GM21576 (cell line): Measurements from ENCODE around the gene TTC34.

Experiments
- ATAC-seq: cut with Tn5 transposase; IDR thresholded peaks from one replicate; pipeline ENCODE4 v1.9.1; 2021; ENCODE audit warnings: mild to moderate bottlenecking, moderate library complexity; ENCODE audit not compliant: unreplicated experiment

TTC34 gene

GRCh38 chr1:2644171-2644570 is 157.3 kb downstream of the TTC34 start:
- no peak for ATAC-seq

DNA sequence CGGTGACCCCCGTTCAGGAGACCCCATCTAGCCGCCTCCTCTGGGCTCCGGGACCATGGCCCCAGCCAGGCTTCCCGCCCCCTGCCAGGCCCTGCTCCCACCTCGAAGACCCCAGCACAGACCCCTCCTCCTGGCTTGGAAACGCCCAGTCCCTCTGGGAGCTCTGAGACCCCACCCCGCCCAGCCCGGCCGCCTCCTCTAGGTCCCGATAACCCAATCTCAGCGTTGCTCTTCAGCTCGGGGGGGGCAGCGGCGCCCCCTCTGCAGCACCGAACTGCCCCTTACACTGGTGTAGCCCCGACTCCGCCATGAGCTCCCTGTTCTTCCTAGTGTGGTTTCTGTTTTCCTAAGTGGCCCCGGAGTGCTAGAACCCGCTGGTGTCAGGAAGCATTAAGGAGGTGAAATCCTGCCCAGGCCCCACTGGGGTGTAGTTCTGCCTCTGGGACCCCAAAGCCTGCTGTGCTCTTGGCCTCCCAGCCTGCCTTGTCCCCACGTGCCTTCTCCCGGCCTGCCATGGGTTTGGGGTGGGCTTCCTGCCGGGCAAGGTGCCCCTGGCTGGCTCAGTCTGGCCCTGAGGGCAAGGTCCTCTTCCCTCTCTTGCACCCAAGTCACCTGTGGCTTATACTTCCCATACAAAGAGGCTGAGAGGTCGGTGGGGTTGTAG is 157.9 kb downstream of the TTC34 start:
- no peak for ATAC-seq

GRCh38 chr1:2642560-2643413 is 158.7 kb downstream of the TTC34 start:
- peak; percentile 77 for ATAC-seq

GRCh38 chr1:2642131-2642559 is 159.3 kb downstream of the TTC34 start:
- ATAC-seq = no peak

DNA sequence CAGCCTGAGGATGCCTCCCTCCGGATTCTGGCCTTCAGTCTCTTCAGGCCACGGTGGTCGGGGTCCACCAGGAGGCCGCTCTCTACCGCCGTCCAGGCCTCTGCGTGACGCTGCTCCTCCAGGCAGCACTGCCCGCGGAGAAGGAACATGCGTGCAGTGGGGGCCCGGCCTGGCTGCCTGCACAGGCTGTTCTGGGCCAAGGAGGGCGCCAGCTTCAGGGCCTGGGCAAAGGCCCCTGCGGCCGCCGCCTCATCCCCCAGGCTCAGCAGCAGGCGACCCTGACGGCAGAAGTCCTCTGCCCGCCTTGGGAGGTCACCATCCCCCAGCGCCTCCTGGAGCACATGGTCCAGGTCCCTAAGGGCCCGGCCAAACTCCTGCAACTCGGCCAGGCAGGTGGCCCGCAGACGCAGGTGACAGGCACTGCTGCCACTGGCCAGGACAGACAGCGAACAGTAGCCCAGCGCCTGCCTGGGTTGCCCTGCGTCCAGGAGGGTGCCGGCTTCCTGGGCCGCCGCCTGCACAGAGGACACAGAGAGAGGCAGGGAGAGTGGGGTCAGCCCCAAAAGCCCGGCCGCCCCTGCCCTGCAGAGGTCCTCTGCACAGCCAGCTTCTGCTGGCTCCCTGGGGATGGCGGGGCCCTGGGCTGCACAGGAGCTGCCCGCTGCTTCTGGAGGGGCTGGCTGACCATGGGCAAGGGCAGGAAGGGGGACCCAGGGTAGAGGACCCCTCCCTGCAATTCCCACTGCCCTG is 159.9 kb downstream of the TTC34 start:
- no peak for ATAC-seq

DNA sequence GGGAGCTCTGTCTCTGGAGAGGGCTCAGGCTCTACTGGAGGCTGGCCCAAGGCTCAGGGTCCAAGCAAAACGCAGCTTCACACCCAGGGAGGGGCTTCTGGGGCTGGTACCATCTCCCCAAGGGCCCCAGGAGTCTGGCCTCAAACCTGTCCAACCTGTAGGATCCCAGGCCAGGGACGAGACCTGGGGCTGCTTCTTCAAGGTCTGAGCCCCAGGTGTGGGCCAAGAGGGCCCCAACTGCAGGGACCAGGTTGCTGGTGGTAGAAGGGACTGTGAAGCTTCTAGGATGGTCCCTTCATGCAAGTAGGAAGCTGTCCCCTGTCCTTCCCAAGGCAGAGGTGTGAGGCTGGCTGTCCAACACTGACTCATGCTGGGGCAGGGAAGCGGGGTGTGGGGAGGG is 160.9 kb downstream of the TTC34 start:
- ATAC-seq = no peak

DNA sequence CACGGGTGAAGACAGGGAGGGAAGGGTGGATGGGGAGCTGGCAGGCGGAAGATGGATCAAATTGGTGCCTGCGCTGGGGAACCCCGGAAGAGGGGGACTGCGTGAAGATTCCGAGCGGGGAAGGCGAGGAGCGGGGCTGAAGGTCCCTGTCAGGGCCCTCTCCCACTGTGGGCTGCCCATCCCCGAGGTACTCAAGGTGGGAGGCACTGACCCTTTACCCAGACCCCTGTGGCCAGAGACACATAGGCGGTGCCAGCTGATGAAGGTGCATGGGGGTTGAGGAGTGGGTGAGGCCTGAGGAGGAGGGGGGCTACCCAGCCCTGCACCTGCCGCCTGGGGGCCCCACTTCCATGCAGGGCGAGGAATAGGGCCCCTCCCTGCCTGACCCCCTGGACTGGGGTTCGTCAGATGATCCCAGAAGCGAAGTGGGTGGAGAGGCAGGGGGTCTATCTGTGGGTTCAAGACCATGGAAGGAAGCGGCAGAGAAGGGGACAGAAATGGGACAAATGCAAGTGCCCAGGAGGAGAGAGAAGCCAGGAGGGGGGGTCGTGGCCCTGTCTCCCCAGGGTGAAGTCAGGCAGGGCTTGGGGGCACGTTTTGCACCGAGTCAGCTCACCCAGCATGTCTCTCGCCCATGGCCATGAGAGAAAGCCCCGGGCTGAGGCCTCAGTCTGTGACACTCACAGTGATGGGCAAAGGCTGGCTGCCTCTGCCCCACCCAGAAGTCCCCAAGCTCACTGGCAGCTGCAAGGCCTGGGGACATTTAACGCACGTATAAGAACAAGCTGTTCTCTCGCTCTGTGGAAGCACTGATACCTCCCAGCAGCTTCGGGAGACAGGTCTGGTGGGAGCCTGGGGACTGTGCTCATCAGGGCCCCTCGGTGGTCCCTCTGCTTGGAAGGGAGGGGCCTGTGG is 161.6 kb downstream of the TTC34 start:
- ATAC-seq = no peak

GRCh38 chr1:2639203-2639602 is 162.3 kb downstream of the TTC34 start:
- ATAC-seq = no peak

GRCh38 chr1:2638466-2639115 is 162.9 kb downstream of the TTC34 start:
- no peak for ATAC-seq

- no peak for ATAC-seq
These were observed 163.9 kb downstream of the TTC34 start for GRCh38 chr1:2637442-2638145.

GRCh38 chr1:2636733-2637132 is 164.8 kb downstream of the TTC34 start:
- ATAC-seq = no peak

DNA sequence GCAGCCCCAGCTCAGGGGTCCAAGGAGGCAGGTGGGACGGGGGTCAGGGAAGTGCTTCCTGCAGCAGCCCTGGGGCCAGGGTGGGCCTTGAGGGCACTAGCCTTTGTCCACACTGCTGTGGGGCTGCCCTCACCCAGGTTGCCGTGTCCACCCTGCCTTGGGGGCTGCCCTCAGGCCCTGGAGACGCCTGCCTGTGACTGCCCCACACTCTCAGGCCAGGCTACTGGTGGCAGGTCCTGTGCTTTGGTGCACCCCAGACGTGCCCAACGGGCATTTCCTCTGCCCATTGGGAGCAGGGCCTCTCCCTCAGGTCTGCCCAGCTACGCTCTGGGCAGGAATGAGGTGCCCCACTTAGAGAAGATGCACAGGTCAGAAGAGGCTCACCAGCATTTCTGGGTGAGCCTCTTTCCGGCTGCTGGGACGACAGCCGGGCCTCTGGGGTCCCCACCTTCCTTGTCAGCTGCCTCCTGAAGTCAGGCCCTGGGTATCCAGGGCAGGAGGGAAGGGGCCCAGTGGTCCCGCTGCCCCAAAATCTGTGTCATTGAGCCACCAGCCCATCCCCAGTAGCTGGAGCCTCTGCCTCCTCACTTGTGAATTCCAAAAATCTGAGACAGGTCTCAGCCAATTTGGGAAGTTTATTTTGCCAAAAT is 166.0 kb downstream of the TTC34 start:
- no peak for ATAC-seq

DNA sequence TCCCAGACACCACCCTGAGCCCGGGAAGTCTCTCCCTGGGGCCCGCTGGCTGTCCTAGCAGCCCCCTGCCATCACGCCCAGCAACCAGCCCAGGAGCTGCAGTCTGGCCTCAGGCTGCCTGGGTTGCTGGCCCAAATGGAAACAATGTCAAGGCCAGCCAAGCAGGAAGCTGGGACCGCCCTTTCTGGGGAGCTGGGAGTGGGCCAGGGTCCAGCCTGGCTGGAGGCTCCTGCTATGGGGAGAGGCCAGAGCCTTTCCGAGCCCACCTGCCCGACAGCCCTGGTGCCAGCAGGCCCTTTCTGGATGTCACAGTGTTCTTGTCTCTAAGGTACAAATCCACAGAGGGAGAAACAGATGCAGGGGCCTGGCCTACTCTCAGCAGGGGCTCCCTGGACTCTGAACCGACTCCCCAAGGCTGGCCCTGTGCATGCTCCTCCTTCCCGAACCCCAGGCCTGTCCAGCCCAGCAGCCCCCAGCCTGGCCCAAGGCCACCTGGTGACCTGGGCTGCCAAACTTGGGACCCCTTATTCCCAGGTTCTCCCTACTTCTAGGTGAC is 167.5 kb downstream of the TTC34 start:
- ATAC-seq = no peak

DNA sequence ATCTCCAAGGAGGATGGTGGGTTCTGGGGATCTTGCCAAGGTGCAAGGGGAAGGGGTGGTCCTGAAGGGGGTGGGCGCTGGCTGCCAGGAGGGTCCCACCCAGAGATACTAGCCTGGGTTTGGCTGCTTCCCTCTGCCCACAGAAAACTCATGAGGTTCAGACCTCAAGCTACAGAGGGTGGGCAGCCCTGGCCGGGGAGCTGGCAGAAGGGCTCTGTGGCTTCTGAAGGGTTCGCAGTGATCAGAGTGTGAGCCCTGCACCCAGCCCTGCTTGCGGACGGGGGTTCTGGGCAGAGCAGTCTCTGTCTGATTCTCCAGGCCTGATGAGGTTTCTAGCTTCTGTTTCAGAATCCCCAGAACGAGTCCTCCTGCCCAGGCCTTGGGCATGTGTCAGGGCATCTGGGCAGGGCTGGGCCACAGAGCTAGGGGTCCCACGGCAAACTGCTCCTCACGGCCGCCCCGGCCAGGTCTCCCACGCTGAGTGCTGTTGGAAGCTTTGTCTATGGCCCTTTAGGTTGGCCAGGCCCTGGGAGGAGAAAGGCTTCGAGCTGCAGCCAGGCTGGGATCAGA is 168.0 kb downstream of the TTC34 start:
- ATAC-seq = no peak

- no peak for ATAC-seq
These were observed 168.7 kb downstream of the TTC34 start, which contains the start of gene MMEL1 for GRCh38 chr1:2632561-2633361. Gene MMEL1, minus strand, starts transcription at chr1:2633016. Its CDS starts 3,532 bp downstream, at chr1:2629484.

GRCh38 chr1:2632051-2632430 is 169.5 kb downstream of the TTC34 start:
- ATAC-seq = no peak
